Neural cell (in vitro differentiated cells): ENCODE data around the gene LDLR. TPM values are rescaled to one million over a fixed set of nuclear protein-coding genes. Genes with fewer than 3 reads are reported as not detected.

Source experiments
- H2AFZ ChIP-seq: fragments of 200-600, 300-800 bp; sonication (generic), shearing (Covaris generic); 2 replicates; pipeline ENCODE4 v1.6.0; 2014; ENCODE audit warnings: low read depth, mild to moderate bottlenecking, antibody characterized with exemption, low read length, moderate library complexity
- H3F3A ChIP-seq: fragments of 200-600 bp; shearing (Covaris generic); 2 replicates; pipeline ENCODE4 v1.6.1; 2016; ENCODE audit warnings: mild to moderate bottlenecking, moderate library complexity, mixed read lengths, antibody characterized with exemption, low read length; ENCODE audit not compliant: insufficient read depth, poor library complexity, severe bottlenecking
- H3K27ac ChIP-seq: fragments of 200-600, 300-800 bp; sonication (generic), shearing (Covaris generic); 2 replicates; pipeline ENCODE4 v1.5.1; 2014; ENCODE audit warnings: mild to moderate bottlenecking, low read length, moderate library complexity
- H3K27me3 ChIP-seq: fragments of 300-800, 200-600 bp; sonication (generic), shearing (Covaris generic); 2 replicates; pipeline ENCODE4 v1.6.0; 2014; ENCODE audit warnings: mild to moderate bottlenecking, low read depth, low read length, moderate library complexity; ENCODE audit not compliant: insufficient read depth
- H3K36me3 ChIP-seq: fragments of 300-800, 200-600 bp; sonication (generic), shearing (Covaris generic); 2 replicates; pipeline ENCODE4 v1.5.1; 2014; ENCODE audit warnings: mild to moderate bottlenecking, antibody characterized with exemption, low read length, moderate library complexity; ENCODE audit not compliant: insufficient read depth
- H3K4me2 ChIP-seq: fragments of 300-800, 200-600 bp; sonication (generic), shearing (Covaris generic); 2 replicates; pipeline ENCODE4 v1.6.0; 2014; ENCODE audit warnings: mild to moderate bottlenecking, low read length
- H3K4me3 ChIP-seq: fragments of 300-800, 200-600 bp; sonication (generic), shearing (Covaris generic); 2 replicates; pipeline ENCODE4 v1.5.1; 2014; ENCODE audit warnings: mild to moderate bottlenecking, low read length, moderate library complexity
- H3K79me2 ChIP-seq: fragments of 200-600 bp; shearing (Covaris generic); replicated peaks from 2 replicates; pipeline ENCODE4 v1.6.0; 2014; ENCODE audit warnings: mild to moderate bottlenecking, low read length, moderate library complexity; ENCODE audit not compliant: insufficient read depth
- H3K9ac ChIP-seq: fragments of 300-800, 200-600 bp; sonication (generic), shearing (Covaris generic); 2 replicates; pipeline ENCODE4 v1.6.1; 2016; ENCODE audit warnings: mild to moderate bottlenecking, low read length, mixed read lengths
- H3K9me2 ChIP-seq: fragments of 200-600 bp; shearing (Covaris generic); 2 replicates; pipeline ENCODE4 v1.6.1; 2016; ENCODE audit warnings: mild to moderate bottlenecking, low read length, mixed read lengths; ENCODE audit not compliant: insufficient read depth
- H3K9me3 ChIP-seq: fragments of 200-600, 300-800 bp; sonication (generic), shearing (Covaris generic); 2 replicates; pipeline ENCODE4 v1.6.1; 2016; ENCODE audit warnings: mild to moderate bottlenecking, mixed run types, low read length, moderate library complexity, mixed read lengths
- H4K20me1 ChIP-seq: fragments of 200-600 bp; shearing (Covaris generic); 2 replicates; pipeline ENCODE4 v1.6.1; 2016; ENCODE audit warnings: mild to moderate bottlenecking, mixed run types; ENCODE audit not compliant: insufficient read depth
- EP300 ChIP-seq: fragments of 450-650 bp; conservative IDR thresholded peaks from 2 replicates; pipeline ENCODE4 v1.6.1; 2014; ENCODE audit warnings: antibody characterized with exemption, mild to moderate bottlenecking, moderate library complexity; ENCODE audit not compliant: poor library complexity, severe bottlenecking
- EZH2 ChIP-seq: fragments of 200-600, 300-800 bp; shearing (Covaris generic), sonication (generic); IDR thresholded peaks from 2 replicates; pipeline ENCODE4 v1.6.1; 2014; ENCODE audit warnings: antibody characterized with exemption, low read length, borderline replicate concordance, mild to moderate bottlenecking; ENCODE audit not compliant: insufficient read depth, poor library complexity, severe bottlenecking
- MXI1 ChIP-seq: fragments of 450-650 bp; conservative IDR thresholded peaks from 2 replicates; pipeline ENCODE4 v1.6.1; 2014; ENCODE audit warnings: antibody characterized with exemption, mild to moderate bottlenecking; ENCODE audit not compliant: poor library complexity, severe bottlenecking
- POLR2AphosphoS5 ChIP-seq: IDR thresholded peaks from 2 replicates; pipeline ENCODE4 v1.6.1; 2012
- RAD21 ChIP-seq: fragments of 450-650 bp; conservative IDR thresholded peaks from 2 replicates; pipeline ENCODE4 v1.6.1; 2014; ENCODE audit warnings: antibody characterized with exemption, mild to moderate bottlenecking, moderate library complexity
- REST ChIP-seq: IDR thresholded peaks from 2 replicates; pipeline ENCODE4 v1.6.1; 2012; ENCODE audit warnings: borderline replicate concordance
- SMC3 ChIP-seq: fragments of 450-650 bp; conservative IDR thresholded peaks from 2 replicates; pipeline ENCODE4 v1.6.1; 2014; ENCODE audit warnings: antibody characterized with exemption, mild to moderate bottlenecking, moderate library complexity; ENCODE audit not compliant: poor library complexity
- TAF1 ChIP-seq: IDR thresholded peaks from 2 replicates; pipeline ENCODE4 v1.6.1; 2012; ENCODE audit warnings: low read depth
- polyA plus RNA-seq: library from polyadenylated mRNA; depleted of rRNA; stranded (reverse); fragments of >200 nt; gene quantifications from 2 replicates; pipeline ENCODE4 v1.2.3, GENCODE V29; 2014
- TF ChIP-seq, protein P1 (sequence below): fragments of 450-650 bp; IDR thresholded peaks from 2 replicates; pipeline ENCODE4 v1.5.1; 2014; ENCODE audit warnings: antibody characterized with exemption, mild to moderate bottlenecking, moderate library complexity; ENCODE audit not compliant: poor library complexity, severe bottlenecking

The LDLR gene
- polyA plus RNA-seq, 1 donor from 2014 or later, result 23.2 TPM

GRCh38 chr19:11181488-11181887 lies 92.2 kb downstream of the LDLR start:
- peaks cover 4% of the 10 kb centered on the region for H3K9me3 ChIP-seq

More at GRCh38 chr19:11181488-11181887, 92.2 kb downstream of the LDLR start:
- H3K9ac ChIP-seq, result no peak overlapping the region
- H3K9me2 ChIP-seq, result no peaks in the 10 kb centered on the region
- H3K79me2 ChIP-seq, result no peaks in the 10 kb centered on the region
- H3K4me3 ChIP-seq, result no peak overlapping the region
- TF ChIP-seq MXI1 (no peak), REST (no peak), TAF1 (no peak), SMC3 (no peak), POLR2AphosphoS5 (no peak), EP300 (no peak), RAD21 (no peak), EZH2 (no peak)
- TF ChIP-seq, protein P1, sequence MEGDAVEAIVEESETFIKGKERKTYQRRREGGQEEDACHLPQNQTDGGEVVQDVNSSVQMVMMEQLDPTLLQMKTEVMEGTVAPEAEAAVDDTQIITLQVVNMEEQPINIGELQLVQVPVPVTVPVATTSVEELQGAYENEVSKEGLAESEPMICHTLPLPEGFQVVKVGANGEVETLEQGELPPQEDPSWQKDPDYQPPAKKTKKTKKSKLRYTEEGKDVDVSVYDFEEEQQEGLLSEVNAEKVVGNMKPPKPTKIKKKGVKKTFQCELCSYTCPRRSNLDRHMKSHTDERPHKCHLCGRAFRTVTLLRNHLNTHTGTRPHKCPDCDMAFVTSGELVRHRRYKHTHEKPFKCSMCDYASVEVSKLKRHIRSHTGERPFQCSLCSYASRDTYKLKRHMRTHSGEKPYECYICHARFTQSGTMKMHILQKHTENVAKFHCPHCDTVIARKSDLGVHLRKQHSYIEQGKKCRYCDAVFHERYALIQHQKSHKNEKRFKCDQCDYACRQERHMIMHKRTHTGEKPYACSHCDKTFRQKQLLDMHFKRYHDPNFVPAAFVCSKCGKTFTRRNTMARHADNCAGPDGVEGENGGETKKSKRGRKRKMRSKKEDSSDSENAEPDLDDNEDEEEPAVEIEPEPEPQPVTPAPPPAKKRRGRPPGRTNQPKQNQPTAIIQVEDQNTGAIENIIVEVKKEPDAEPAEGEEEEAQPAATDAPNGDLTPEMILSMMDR, result no peak
- H3K4me2 ChIP-seq, result no peak overlapping the region
- no peaks in the 10 kb centered on the region for H3K36me3 ChIP-seq
- H4K20me1 ChIP-seq, result no peaks in the 10 kb centered on the region
- no peaks in the 10 kb centered on the region for H3K27me3 ChIP-seq
- no peak overlapping the region for H2AFZ ChIP-seq
- no peak overlapping the region for H3K27ac ChIP-seq
- no peaks in the 10 kb centered on the region for H3F3A ChIP-seq

Other genes starting within 250 kb of the LDLR start
- not detected in 2 replicates for gene C19orf38, start 241.0 kb upstream of the LDLR start, polyA plus RNA-seq
- gene CARM1, start 217.9 kb upstream of the LDLR start, polyA plus RNA-seq, result 22.3 and 37.9 TPM in 2 replicates
- 101 and 109 TPM in 2 replicates for gene YIPF2, start 160.8 kb upstream of the LDLR start, polyA plus RNA-seq
- 39.4 and 52.1 TPM in 2 replicates for gene TIMM29, start 160.7 kb upstream of the LDLR start, polyA plus RNA-seq
- 97.3 and 116 TPM in 2 replicates for gene SMARCA4, start 128.4 kb upstream of the LDLR start, polyA plus RNA-seq
- 0.40 and 2.5 TPM in 2 replicates for gene SPC24, start 66.3 kb downstream of the LDLR start, polyA plus RNA-seq
- gene KANK2, start 108.1 kb downstream of the LDLR start, polyA plus RNA-seq, result 0.25 and 0.26 TPM in 2 replicates
- not detected in 2 replicates for gene ANGPTL8, start 150.2 kb downstream of the LDLR start, polyA plus RNA-seq
- gene DOCK6, start 173.1 kb downstream of the LDLR start, polyA plus RNA-seq, result 0.48 TPM in 1 of 2 replicates, not detected in the other
- not detected in 2 replicates for gene TSPAN16, start 206.7 kb downstream of the LDLR start, polyA plus RNA-seq